GM21528 (cell line): Measurements from ENCODE around the gene CATSPERD.

ENCODE experiments used
- ATAC-seq: cut with Tn5 transposase; IDR thresholded peaks from one replicate; pipeline ENCODE4 v1.9.1; 2021; ENCODE audit warnings: mild to moderate bottlenecking, moderate library complexity; ENCODE audit not compliant: unreplicated experiment, low FRiP score

The CATSPERD gene

DNA sequence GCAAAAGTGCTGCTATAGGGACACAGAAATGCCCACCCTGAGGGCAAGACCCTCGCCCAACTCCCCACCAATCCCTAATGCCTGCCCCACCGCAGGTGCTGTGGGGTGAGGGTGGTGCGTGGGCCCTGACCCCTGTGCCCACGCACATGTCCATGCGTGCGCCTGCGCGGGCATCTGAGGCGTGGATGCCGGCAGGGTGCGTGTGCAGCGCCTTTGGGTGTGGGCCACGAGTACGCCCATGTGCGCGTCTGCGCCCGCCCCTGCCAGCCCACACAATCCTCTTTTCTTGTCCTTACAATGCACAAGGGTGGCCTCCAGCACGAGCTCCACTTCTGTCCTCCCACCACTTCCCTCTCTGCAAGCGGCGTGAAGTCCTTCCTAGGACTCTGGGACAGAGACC lies 104.7 kb downstream of the CATSPERD start:
- no peak for ATAC-seq

DNA sequence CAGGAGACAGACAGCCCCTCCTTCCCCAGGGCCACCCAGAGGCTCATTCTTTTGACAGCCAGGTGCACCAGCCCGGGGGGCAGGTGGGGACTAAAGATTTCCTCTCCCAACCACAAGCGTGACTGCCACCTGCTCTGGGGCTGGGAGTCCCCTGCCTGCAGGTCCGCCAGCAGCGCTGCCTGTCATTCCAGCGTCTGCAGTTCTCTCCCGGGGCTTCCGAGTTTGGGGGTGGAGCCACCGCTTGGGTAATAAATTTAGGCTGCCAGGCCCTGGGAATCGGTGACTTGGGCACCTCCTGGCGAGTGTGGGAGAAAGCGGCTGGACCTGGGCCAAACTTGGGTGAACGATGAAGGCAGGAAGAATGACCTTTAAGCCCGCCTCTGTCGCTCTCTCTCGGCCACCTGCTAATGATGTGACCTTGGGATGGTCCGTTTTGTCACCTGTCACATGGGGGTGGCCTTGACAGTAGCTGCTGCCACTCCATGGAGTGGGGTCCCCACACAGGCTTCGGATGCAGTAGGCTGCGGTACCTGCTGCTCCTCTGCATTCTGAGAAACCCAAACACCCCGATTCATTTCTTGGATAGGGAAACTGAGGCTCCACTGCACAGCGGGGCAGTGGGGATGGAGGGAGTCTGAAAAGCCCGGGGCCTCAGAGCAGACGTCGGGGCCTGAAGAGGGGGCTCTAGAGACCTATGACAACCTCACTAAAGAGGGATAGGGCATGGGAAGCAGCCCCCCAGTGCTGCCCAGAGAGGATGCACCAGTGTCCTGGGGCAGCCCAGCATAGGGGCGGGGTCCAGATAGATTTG lies 106.3 kb downstream of the CATSPERD start:
- no peak for ATAC-seq

DNA sequence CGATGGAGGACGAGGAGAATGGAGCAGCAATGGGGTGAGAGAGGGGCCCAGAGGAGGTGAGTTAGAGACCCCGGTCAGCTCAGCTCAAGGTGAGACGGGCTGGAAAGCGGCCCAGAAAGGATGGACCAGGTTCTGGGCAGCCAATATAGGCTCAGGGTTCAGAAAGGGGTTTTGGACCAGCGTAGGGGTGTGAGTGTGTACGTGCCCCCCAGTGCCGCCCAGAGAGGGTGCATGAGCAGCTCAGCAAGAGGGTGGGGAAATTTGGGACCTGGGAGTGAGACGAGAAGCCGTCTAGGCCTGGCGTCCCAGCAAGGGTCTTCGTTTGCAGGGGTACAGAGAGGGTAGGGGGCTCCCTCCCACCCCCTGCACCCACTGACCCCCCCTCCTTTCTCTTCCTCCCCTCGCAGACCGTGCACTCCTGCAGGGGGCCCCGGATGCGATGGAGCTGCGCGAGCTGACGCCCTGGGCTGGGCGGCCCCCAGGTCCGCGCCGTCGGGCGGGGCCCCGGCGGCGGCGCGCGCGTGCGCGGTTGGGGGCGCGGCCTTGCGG lies 107.0 kb downstream of the CATSPERD start:
- ATAC-seq = no peak

DNA sequence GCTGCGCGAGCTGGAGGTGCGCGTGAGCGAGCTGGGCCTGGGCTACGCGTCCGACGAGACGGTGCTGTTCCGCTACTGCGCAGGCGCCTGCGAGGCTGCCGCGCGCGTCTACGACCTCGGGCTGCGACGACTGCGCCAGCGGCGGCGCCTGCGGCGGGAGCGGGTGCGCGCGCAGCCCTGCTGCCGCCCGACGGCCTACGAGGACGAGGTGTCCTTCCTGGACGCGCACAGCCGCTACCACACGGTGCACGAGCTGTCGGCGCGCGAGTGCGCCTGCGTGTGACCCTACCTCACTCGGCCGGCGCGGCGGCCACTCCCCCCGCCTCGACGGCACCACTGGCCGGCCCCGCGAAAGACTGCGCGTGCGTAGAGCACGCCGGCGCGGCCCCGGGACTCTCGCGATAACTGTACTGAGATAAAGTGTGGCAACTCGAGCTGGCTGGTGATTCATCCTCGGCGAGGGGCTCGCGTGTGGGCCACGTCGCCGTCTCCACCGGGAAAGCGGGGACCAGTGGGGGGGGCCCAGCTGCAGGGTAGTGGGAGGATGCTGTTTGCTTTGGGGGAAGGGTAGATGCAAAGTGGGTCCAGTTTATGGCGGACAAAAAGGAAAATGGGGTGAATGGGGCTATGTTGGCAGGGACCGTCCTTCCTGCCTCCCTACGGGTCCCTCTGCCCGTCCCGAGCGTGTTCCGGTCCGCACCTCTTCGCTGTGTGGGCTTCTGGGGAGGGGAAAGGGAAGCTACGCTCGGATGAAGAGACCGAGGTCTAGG lies 107.6 kb downstream of the CATSPERD start:
- peak; percentile 58 for ATAC-seq
